ENCODE data around the gene MYH1.

DNA sequence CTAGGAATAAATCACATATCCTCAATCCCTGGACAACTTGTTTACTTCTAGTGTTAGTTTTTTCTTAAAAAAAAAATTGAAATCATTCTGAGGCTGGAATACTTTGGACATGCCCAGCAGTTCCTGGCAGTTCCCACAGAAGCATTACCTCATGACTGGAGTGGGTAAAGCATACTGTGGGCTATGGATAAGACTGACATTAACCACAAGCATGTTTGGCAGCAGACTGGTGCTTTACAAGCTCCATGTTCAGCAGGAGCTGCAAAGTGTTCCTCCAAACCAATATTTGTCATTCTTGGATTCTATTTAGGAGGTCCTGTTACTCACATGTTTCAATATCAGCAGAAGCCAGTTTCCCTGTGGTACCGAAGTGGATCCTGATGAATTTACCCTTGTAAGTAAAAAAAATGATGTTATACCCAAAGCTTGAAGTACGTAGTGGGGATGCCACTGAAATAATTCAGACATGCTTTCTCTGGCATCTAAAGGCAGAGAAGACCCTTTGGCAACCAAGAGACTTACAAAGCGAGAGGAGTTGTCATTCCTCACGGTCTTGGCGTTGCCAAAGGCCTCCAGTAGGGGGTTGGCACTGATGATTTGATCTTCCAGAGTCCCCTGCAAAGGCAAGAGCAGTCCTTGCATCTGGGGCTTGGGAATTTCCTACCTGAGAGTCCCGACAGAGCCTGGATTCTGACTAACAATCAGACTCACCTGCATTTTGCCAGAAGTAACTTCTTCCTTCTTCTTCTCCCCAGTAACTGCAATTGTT, 4.9 kb downstream of the MYH1 start:
- TF ChIP-seq EZH2phosphoT487 (IDR thresholded peaks at IDR 0.05; ENCODE audit: borderline replicate concordance, low read length) (no peak), CTCF (conservative IDR thresholded peaks at IDR 0.05; ENCODE audit: low read depth, low read length) (no peak), EZH2 (IDR thresholded peaks at IDR 0.05; ENCODE audit: low read length, unreplicated experiment) (no peak)
